KMS-11 (cell line): ENCODE data around the gene ZNF521.
"Not testable (repeated sequence)": the region's sequence is repeated elsewhere in the genome, so short reads cannot be mapped to it uniquely, and the experiment has no call there.

ENCODE experiments used
- H2AFZ ChIP-seq: fragments of 200-600 bp; sonication (generic); 2 replicates; pipeline ENCODE4 v1.6.1; 2016; ENCODE audit warnings: antibody characterized with exemption, mixed run types, low read depth
- H3K27ac ChIP-seq: fragments of 200-600 bp; sonication (generic); 2 replicates; pipeline ENCODE4 v1.6.1; 2016; ENCODE audit warnings: mild to moderate bottlenecking, mixed run types
- H3K27me3 ChIP-seq: fragments of 200-600 bp; sonication (generic); 2 replicates; pipeline ENCODE4 v1.6.1; 2017; ENCODE audit warnings: mild to moderate bottlenecking, low read depth, mixed run types, moderate library complexity; ENCODE audit not compliant: insufficient read depth
- H3K36me3 ChIP-seq: fragments of 200-600 bp; sonication (generic); 2 replicates; pipeline ENCODE4 v1.6.1; 2017; ENCODE audit warnings: mild to moderate bottlenecking, mixed run types; ENCODE audit not compliant: insufficient read depth
- H3K4me1 ChIP-seq: fragments of 200-600 bp; sonication (generic); 2 replicates; pipeline ENCODE4 v1.6.1; 2016; ENCODE audit warnings: mild to moderate bottlenecking, low read depth, mixed run types; ENCODE audit not compliant: poor library complexity, severe bottlenecking
- H3K4me2 ChIP-seq: fragments of 200-600 bp; sonication (generic); 2 replicates; pipeline ENCODE4 v1.7.0; 2016; ENCODE audit warnings: mild to moderate bottlenecking, mixed run types
- H3K4me3 ChIP-seq: fragments of 200-600 bp; sonication (generic); IDR thresholded peaks from 2 replicates; pipeline ENCODE4 v1.6.1; 2017; ENCODE audit warnings: low read depth, low read length, mixed read lengths; ENCODE audit not compliant: insufficient read depth
- H3K79me2 ChIP-seq: fragments of 200-600 bp; sonication (generic); 2 replicates; pipeline ENCODE4 v1.6.1; 2016; ENCODE audit warnings: low read depth, mixed run types; ENCODE audit not compliant: insufficient read depth
- H3K9ac ChIP-seq: fragments of 200-600 bp; sonication (generic); 2 replicates; pipeline ENCODE4 v1.6.1; 2016; ENCODE audit warnings: mild to moderate bottlenecking, mixed run types
- H4K20me1 ChIP-seq: fragments of 200-600 bp; sonication (generic); 2 replicates; pipeline ENCODE4 v1.6.1; 2016; ENCODE audit warnings: mild to moderate bottlenecking, mixed run types; ENCODE audit not compliant: insufficient read depth
- TF ChIP-seq, protein P1 (sequence below): fragments of 200-600 bp; sonication (generic); conservative IDR thresholded peaks from 2 replicates; pipeline ENCODE4 v1.6.1; 2017; ENCODE audit warnings: low read depth, mild to moderate bottlenecking, antibody characterized with exemption, low read length, moderate library complexity, mixed read lengths

ZNF521 gene

DNA sequence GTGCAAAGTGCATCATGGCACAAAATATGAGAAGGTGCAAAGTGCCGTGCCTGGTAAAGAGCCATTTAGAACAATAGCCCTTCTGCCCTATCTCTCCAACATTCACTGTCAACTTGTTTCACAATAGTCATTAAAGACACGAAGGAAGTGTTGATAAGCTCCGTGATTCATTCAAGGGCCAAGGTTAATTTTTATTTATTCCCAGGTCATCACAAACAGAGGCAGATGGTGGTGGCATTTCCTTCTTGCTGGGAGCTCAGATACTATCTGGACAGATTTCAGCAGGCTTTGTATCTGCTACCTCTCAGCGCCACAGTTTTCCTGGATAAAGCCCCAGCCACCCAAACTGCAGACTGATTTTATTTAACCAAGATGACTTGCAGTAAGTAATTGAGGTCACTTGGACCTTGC lies 309.3 kb downstream of the ZNF521 start:
- Histone ChIP-seq H3K4me3 (no peak overlapping the region), H3K4me2 (no peak overlapping the region), H3K79me2 (no peaks in the 10 kb centered on the region), H3K27ac (no peak overlapping the region), H3K9ac (no peak overlapping the region), H2AFZ (no peak overlapping the region), H3K4me1 (no peaks in the 10 kb centered on the region), H4K20me1 (no peaks in the 10 kb centered on the region), H3K36me3 (no peaks in the 10 kb centered on the region), H3K27me3 (no peaks in the 10 kb centered on the region)
- TF ChIP-seq, protein P1, sequence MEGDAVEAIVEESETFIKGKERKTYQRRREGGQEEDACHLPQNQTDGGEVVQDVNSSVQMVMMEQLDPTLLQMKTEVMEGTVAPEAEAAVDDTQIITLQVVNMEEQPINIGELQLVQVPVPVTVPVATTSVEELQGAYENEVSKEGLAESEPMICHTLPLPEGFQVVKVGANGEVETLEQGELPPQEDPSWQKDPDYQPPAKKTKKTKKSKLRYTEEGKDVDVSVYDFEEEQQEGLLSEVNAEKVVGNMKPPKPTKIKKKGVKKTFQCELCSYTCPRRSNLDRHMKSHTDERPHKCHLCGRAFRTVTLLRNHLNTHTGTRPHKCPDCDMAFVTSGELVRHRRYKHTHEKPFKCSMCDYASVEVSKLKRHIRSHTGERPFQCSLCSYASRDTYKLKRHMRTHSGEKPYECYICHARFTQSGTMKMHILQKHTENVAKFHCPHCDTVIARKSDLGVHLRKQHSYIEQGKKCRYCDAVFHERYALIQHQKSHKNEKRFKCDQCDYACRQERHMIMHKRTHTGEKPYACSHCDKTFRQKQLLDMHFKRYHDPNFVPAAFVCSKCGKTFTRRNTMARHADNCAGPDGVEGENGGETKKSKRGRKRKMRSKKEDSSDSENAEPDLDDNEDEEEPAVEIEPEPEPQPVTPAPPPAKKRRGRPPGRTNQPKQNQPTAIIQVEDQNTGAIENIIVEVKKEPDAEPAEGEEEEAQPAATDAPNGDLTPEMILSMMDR: no peak

DNA sequence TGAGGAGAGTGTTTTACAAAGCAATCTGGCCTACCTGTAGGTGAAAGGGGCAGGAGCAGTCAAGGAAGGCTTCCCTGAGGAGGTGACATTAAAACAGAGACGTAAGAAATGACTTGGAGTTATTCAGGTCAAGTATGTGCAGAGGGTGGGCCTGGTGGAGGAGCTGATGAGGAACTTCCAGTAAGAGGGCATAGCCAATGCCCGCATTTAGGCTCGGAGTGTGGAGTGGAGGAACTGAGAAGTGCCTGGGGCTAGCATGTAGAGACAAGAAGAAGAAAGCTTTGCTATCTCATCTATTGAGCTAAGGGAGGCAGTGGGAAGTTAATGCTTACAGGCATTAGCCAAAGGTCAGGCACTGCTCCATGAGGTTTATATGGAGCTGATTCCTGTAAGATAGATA lies 312.2 kb downstream of the ZNF521 start:
- no peak overlapping the region for H3K9ac ChIP-seq
- no peaks in the 10 kb centered on the region for H4K20me1 ChIP-seq
- no peaks in the 10 kb centered on the region for H3K36me3 ChIP-seq
- TF ChIP-seq, protein P1: no peak
- H2AFZ ChIP-seq: no peak overlapping the region
- H3K27me3 ChIP-seq: no peaks in the 10 kb centered on the region
- no peaks in the 10 kb centered on the region for H3K4me1 ChIP-seq
- no peak overlapping the region for H3K4me3 ChIP-seq
- H3K4me2 ChIP-seq: no peak overlapping the region
- no peak overlapping the region for H3K27ac ChIP-seq
- H3K79me2 ChIP-seq: no peaks in the 10 kb centered on the region

DNA sequence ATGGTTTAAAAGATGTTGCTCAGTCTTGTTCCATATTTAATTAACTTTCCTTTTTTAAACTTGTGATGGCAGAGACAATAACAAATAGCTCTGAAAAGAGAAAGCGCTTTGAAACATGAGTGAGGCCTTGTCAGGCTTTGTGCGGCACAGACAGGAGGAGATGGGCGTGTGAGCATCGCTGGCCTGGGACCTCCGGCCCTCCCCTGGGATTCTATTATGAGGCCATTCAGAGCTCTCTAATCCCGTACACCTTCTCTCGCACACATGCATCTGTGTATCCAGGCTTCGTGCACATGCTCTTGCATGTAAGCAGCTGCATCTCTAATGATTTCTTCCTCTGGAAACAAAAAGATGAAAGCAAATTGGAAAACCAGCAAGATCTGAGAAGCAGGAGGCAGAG lies 313.7 kb downstream of the ZNF521 start:
- TF ChIP-seq, protein P1: no peak
- Histone ChIP-seq H3K4me2 (no peak overlapping the region), H3K27me3 (no peaks in the 10 kb centered on the region), H3K79me2 (no peaks in the 10 kb centered on the region), H2AFZ (no peak overlapping the region), H3K36me3 (no peaks in the 10 kb centered on the region), H3K4me1 (no peaks in the 10 kb centered on the region), H4K20me1 (no peaks in the 10 kb centered on the region), H3K4me3 (no peak overlapping the region), H3K9ac (no peak overlapping the region), H3K27ac (no peak overlapping the region)

DNA sequence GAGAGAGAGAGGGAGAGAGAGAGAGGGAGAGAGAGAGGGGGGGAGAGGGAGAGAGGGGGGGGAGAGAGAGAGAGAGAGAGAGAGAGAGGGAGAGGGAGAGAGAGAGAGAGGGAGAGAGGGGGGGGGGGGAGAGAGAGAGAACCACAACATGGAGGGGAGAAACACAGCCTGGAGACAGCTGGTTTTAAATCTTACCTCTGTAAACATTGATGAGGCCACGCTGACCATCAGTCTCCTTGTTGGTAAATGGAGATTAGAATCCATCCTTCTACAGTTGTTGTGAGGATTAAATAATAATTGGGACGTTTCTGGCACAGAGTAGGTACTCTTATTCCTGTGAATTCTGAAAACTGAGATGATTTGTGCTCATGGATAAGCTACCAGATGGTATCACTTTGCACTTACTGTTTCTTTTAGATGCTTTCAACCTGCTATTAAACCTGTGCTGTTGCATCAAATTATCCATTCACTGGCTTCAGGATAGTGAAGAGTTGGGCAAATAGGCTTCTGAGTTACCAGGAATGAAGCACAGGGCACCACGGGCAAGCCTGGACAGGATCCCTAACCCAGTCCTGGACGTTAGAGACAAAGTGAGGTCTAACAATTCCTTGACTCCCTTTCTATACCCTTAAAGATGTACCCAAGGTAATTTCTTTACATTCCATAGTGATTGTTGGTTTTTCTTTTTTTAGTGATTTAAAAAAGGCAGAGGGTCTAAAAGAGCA lies 318.1 kb downstream of the ZNF521 start:
- H4K20me1 ChIP-seq: no peaks in the 10 kb centered on the region
- no peak overlapping the region for H3K27ac ChIP-seq
- H3K36me3 ChIP-seq: no peaks in the 10 kb centered on the region
- no peak overlapping the region for H3K4me2 ChIP-seq
- H3K4me1 ChIP-seq: no peaks in the 10 kb centered on the region
- TF ChIP-seq, protein P1: no peak
- H3K27me3 ChIP-seq: no peaks in the 10 kb centered on the region
- H3K79me2 ChIP-seq: no peaks in the 10 kb centered on the region
- no peak overlapping the region for H2AFZ ChIP-seq
- no peak overlapping the region for H3K4me3 ChIP-seq
- no peak overlapping the region for H3K9ac ChIP-seq

DNA sequence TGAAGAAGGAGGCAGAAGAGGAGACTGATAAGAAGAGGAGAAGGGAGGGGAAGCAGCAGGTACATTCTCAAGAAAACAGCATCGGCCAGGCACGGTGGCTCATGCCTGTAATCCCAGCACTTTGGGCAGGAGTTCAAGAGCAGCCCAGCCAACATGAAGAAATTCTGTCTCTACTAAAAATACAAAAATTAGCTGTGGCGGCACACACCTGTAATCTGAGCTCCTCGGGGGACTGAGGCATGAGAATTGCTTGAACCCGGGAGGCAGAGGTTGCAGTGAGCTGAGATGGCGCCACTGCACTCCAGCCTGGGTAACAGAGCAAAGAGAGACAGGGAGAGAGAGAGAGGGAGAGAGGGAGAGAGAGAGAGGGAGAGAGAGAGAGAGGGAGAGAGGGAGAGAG lies 318.8 kb downstream of the ZNF521 start:
- not testable (repeated sequence) for H3K9ac ChIP-seq, H3K36me3 ChIP-seq, H3K4me3 ChIP-seq, H3K79me2 ChIP-seq, H4K20me1 ChIP-seq, H3K4me1 ChIP-seq, H2AFZ ChIP-seq, H3K27me3 ChIP-seq, H3K4me2 ChIP-seq, H3K27ac ChIP-seq
